Measurements from ENCODE around the gene AMIGO2.

AMIGO2 gene

DNA sequence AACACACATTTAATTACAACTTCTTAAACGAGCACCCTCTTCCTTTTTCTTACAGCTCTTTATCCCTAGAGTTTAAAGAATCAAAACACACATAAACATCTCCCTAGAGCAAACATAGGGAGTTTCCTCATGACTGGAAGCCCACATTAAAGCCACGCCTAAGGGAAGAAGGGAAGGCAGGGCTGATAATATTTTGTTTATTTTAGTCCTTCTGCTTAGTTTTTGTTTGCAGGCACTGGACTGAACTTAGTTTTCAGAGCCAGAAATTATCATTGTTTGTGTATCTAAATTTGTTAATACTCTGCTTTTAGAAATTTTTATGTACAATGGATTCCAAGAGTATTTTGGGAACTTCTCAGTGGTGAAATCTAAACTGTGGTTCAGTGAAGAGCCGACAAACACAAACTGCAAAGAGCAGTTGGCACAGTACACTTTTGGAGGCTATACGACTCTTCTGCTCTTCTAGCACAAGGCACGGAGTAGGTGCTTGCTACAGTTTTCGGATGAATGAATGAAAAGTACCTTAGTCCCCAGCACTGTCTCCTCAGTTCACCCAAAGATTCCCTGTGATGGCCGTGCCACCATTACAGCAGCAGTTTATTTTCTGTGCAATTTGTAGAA is 17.6 kb upstream of the AMIGO2 start:
- DNase-seq = no peak

DNA sequence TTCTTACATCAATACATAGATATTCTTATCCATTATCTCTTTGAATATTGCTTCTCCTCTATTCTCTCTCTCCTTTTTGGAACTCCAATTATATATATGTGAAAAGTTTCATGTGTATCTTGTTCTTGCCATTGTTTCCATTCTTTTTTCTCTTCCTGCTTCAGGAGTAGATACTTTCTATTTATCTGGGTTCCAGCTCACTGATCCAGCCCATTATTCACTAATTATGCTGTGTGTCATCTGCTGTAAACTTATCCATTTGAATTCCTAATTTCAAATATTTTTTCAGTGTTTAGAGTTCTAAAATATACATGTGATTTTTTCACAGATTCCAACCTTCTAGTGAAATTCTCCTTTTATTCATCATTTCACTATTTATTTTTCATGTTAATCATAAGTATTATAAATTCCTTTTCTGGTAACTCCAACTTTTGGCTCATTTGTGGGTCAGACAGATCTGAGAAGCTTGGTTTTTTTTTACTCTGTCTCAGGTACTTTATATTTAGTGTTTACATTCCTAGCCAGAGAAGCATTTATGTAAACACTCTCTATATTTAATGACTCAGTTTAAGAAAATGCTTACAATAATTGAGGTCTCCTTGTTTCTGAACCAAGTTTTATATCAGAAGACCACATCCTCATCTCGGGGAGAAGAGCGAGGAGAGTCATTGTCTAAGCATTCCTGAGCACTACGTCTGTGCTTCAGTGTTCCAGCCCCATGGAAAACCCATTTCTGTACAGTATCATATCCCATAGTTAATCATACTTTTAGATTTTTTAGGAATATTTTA is 15.9 kb upstream of the AMIGO2 start:
- no peak for DNase-seq

DNA sequence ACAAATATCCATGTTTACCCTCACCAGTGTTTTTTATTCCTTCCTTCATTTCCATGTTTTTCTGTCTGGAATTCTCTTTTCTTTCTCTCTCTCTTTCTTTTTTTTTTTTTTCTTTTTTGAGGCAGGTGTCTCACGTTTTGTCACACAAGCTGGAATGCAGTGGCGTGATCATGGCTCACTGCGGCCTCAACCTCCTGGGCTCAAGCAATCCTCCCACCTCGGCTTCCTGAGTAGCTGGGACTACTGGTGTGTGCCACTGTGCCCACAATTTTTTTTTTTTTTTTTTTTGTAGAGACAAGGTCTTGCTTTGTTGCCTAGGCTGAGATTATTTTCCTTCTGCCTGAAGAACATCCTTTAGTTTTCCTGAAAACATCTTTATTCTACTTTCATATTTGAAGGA is 15.0 kb upstream of the AMIGO2 start:
- DNase-seq = no peak

DNA sequence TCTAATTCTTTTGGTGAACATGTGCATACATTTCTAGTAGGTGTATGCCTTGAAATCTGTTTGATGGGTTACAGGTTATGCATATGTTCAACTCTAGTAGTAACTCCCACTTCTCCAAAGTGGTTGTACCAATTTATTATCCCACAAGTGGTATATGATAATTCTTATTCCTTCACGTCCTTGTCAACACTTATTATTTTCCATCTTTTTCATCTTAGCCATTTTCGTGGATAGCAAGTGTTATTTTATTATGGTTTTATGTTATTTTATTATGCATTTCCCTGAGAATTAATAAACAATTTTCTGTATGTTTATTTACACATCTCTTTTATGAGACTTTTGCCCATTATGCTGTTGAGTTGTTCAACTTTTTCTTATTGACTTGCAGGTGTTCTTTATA is 11.2 kb upstream of the AMIGO2 start:
- DNase-seq = no peak

DNA sequence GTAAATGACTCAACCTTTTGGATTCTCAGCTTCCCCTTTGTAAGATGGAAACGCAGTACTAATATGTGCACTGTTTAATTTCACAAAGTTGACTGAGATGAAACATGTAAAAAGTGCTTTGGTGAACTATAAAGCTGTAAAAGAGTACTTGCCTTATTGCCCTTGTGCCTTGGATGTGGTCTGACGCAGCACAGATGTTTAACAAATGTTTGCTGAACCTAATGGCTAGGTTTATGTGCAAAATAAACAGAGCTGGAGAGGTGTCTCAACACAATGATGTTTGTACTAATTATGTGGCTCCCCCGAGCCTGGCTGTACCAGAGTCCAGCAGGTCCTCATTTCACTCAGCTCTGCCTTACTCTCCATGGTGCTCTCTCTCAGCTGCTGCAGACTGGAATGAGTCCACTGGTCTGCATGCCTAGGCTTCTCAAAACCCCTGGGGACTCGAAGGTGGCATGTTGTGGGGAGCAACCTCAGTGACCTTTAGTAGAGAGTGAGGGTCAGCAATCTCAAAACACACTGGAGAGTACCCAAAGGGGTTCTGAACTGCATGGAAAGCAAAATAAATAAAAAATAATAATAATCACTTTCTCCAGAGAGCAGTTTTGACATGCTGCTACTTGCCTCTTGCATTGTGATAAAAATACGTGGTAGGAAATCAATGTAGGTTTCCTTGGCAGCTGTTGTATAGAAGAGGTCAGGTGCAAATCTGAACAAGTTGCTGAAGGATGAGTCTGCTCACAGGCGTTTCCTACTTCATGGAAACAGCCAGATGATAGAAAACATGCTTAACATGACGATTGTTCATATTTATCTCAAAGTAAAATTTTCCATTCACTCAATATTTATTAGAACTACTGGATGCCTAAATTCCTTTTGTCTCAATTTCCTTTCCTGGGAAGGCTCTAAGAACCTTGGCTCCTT is 8.5 kb upstream of the AMIGO2 start:
- no peak for DNase-seq

DNA sequence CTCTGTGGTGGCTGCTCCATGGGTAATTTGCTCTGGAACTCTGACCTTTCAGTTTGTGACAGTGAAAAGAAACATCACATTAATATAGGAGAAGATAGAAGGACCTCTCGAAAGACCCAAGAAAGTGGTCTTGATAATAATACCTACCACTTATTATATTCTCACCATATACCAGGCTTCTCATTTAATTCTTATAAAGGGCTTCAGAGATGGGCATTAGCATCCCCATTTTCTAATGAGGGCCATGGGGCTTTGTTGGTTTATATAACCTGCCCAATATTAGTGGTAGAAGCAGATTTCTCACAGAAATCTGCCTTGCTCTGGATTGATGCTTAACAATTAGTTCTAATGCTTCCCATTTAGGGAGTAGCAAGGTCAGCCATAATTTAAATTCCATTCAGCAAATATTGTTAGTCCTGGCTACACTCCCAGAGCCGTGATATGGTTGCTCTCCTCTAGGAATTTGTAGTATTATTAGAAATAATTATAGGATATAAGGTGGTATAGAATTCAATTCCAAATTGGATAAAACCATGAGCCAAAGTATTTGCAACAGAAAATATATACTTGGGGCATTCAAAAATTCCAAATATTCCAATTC is 7.4 kb upstream of the AMIGO2 start:
- no peak for DNase-seq

DNA sequence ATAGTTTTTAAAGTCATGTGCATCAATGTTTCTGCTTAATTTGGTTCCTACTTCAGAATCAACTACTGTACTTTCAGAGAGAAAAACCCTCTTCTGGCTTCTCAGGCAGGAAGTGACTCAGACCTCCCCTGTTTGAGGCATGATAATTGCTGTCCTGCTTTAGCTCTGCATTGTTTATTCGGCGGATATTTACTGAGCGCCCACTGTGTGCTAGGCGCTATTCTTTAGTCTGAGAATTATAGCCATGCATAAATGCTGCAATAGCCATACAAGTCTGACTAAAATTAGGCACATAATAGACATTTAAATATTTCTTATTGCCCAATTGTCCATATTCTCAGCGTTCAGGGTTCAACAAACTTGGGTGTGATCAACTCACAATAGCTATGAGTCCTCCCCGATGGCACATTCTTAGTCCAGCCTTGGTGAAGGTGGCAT is 6.1 kb upstream of the AMIGO2 start:
- DNase-seq = peak; percentile 41

DNA sequence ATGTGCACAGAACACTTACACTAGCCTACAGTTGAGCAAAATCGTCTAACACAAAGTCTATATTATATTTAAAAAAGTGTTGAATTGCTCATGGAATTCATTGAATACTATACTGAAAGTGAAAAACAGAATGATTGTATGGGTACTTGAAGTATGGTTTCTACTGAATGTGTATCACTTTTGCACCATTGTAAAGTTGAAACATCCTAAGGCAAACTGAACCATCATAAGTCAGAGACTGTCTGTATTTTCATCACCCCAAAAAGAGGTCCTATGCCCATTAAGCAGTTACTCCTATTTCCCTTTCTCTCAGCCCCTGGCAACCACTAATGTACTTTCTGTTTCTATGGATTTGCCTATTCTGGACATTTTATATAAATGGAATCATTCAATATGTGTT is 4.4 kb upstream of the AMIGO2 start:
- DNase-seq = no peak

DNA sequence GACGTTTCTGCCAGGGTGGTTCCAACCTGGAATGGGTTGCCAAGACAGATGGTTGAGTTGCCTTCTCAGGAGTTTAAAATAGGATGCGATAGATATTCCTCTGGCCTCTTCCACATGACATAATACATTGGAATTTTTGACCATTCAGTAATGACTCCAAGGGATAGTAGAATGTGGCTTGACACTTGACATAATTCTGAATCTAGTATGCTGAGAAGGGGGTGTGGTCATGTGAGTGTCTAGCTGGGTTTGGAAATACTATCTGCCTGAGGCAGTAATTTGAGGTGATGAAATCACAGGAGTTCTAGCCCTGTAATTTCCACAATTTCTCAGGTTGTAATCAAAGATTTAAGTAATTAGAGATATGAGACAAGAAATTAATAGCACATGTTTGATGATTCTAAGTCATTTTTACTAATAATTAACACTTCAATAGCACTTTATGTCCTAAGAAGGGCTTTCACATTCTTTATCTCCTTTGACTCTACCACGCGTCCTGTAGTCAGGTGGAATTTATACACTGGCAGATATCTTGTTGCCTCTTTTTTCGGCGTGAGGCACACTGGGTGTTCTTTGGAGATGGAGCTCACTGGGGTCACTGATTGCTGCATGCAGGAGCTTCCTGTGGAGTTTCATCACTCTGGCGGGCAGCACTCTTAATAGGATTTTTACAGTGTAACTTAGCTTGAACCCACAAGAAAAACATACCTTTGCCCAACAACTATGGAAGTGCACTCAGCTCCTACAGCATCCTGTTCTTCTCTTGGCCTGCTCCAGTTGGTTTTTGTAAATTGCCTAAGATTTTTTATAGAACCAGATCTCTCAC is 3.2 kb upstream of the AMIGO2 start:
- DNase-seq = no peak

DNA sequence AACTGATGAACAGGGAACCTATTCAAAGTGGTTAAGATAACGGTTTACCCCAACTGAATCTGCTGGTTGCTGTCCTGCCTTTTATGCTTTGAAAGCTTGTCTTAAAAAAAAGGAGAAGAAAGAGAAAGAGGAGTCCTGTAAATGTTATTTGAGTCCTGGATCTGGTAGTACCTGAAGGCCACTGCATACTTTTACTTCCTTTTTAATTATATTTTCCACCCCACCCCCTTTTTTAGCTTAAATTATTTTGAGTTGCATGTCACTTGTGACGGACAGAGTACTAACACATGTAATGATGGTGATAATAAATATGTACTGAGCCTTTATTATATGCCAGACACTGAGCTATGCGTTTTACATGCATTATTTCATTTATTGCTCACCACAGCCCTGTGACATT is 2.5 kb upstream of the AMIGO2 start:
- no peak for DNase-seq

DNA sequence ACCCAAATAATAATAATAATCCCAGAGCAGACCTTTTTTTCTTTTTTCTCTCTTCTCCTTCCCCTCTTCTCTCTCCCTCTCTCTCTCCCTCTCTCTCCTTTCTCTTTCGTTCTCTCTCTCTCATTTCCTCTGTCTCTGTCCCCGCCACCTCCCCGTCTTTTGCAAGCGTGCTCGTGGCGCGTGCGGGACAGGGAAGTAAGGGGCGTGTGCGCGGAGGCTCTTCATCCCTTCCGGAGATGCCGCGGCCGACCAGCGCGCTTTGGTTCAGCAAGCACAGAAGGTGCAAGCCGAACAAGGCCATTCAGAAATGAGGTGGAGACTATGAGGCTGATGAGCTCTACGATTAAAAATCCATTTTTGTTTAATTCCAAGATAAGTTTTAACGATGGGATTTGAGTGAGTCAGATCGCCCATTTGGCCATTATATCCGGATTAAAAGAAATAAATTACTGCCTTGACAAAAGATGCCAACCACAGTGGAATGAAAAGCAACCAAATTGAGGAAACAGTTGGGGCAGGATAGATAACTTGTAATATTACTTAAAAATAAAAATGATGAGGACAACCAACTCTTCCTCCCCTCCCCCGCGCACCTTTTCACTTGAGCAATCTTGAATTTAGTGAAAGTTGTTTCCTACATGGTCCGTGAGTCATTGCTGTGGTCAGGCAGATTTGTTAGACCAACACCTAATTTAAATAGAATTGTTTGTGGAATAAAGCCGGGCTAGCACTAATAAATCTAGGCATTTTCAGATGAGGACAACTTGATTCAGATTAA is 1.2 kb upstream of the AMIGO2 start:
- DNase-seq = peak; percentile 59

DNA sequence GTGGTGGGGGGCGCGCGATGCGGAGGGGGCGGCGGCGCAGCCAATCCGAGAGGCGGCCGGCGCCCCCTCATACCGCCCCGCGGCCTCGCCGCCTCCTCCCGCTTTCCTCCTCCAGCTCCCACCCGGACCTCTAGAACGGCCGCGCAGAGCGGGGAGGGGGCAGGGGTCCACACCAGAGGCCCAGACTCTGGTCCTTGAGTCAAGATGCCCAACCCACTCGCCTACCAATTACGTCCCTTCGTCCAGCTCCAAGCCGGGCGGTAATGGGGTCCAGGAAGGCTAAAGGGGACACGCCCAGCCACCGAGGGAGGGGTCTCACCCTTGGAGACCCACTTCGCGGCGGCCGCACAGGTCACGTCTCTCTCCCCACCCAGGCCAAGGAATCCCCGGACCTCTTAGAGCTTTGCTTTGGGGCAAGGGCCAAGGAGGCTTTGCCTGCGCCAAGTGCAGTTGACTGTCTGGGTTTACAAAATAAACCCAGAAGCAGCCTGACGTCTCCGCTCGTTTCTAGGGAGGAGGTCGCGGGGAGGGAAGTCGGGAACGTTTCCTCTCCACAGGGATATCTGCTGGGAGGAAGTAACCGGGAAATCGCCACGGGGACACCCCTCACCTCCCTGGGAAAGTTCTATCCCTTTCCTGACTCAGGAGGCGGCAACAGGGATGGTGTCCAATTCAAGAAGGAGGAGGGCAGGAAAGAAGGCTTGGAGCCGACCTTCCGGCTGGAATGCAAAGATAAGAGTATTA is 394 bp upstream of the AMIGO2 start:
- DNase-seq = peak; percentile 26

DNA sequence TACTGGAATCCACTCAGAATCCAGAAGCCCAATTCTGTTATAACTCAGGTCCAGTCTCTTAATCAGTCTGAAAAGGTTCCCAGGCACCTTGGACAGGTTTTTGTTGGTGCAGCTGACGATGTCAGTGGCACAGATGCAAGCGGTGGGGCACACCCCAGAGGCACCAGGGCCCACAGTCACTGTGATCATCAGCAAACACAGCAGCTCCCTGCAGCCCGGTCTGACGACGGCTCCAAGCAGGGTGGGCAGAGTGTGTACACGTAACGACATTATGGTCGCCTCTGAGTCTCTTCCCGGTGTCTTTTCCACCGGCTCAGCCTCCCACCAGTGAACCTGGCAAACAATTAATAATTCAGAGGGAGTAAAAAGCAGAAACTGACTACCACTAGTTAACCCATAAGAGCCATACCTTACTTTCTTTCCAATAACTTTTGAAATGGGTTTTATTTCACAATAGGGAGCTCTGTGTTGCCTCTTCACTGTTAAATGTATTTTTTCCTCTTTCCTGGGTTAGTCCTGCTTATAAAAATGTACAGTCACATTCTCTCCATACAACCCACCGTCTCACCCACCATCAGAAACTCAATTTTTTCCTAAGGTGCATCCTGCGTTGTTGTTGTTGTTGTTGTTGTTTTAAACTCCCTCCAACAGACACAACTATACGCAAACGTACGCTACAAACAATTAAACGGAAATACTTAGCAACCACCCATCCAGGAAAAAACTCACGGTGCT is 859 bp downstream of the AMIGO2 start:
- peak; percentile 21 for DNase-seq

DNA sequence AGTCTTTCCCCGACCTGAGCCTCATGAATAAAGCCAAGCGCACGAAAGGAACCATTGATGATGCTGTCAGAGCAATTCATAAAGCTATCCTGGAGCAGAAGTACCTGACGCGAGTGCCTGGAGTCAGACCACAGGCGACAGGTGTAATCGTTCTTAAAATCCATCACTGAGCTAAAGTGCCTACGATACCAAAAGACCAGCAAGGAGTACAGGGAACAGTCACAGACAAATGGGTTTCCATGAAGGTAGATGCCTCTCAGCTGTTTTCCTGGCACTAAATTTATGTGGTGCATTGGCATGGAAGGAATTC is 1.7 kb downstream of the AMIGO2 start:
- no peak for DNase-seq

DNA sequence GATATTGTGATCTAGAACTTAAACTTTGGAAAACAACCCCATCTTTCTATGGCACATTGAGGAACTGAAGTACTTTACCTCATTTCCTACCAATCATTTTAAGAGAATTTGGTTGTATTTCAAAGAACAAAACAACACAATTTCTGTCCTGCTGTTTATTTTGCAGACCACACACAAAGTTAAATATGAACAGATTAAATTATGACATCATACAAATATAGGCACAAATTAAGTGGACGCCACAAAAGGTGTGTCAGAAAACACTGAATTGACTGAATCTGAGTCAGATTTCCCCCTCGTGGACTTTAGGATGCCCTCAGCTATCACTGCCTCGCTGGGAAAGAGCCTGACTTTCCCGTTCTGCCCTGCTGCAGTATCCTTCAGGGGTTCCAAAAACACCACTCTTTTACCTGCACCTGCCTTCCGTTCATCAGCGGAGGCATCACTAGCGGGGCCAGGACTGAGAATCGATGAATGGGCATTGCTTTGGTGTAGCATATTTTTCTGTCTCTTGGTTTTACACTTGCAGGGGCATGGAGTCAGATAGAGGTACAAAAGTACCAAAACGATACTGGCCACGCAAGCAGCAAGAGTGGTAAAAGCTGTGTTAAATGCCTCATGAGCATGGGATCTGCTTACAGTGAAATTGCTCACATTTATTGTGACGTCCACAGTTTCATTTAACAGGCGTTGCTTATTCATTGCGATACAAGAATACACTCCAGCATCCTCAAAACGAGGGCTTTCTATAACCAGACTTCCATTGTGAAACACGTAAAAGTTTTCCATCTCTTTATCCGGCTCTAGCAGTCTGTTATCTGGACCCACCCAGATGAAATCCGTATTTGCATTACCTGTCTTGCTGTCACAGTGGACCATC is 2.3 kb downstream of the AMIGO2 start:
- DNase-seq = no peak

DNA sequence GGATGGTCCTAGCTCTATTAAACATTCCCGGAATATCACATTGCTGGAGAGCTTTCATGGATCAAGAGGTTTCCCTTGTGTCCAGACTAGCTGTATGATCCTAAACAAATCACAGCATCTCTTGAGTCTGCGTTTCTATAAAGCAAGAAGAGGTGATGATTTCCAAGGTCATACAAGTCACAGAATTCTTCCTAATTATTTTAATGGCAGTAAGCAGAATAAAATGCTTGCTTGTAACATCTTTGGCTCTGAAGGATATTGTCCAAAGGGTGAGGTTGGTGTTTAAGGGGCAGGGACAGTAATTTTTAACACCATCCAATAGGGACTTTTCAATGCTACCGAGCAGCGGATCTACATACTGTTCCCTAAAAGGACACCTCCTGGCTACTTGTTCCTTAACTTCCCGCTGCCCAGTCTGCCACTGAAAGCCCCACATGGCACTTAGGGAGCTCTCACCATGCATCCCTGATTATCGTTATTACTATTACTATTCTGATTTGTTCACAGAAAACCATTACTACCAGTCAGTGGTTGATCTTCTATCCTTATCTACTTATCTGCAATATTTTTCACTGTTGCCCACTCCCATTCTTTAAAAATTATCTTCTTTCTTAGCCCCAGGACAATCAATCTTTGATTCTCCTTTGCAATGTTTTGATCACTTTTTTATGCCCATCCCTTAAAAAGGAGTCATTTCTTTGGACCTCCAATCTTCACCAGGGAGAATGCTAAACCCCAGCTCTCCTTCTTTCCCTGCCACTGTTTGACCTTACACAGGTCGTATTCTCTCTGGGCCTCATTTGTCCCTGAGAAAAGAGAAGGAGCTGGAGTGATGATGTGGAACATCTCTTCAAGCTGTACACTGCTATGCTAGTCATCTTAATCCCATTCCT is 4.3 kb downstream of the AMIGO2 start:
- no peak for DNase-seq

DNA sequence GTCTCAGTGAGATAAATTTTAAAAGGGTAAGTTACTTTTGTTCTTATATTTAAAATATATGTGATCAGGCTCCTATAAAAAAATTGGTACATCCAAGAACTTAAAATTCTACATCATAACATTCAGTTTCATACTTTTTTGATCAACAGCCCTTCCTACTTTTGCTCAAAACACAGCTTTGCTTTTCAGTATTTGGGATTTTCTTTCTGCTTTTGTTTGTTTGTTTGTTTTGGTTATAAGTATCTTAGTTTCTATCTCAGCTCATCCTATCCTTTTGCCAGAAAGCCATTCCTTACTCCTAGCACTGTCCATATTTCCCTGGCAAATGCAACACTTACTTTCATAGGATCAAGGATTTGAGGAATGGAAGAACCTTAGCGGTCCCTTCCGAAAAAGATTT is 5.0 kb downstream of the AMIGO2 start:
- DNase-seq = no peak

DNA sequence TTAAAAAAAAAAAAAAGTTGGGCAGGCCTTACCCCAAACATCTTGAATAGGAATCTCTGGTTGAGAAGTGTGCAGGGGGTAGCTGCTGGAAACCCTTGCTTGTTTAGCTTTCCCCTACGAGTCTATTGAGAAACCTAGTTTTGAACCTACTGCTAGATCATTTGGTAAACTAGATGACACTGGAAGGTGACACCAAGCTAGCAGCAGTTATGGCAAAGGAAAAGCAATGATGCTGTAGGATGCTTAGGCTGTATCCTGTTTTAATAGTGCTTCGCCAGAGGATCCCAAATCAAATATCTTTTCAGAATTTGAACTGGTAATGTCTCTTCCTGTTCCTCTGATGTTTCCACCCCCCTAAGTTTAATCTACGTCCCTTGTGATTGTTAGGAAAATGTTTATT is 5.8 kb downstream of the AMIGO2 start:
- DNase-seq = no peak
